RWPE1 (cell line): ENCODE measurements around the gene HOXA9.

Experiments
- CTCF ChIA-PET: fragments of 350-600 bp; sonication (Branson Sonifier 250); formaldehyde crosslinking; extraction: SDS; loops from one replicate; lab custom pipeline; 2021; lab: Yijun Ruan, JAX
- POLR2A ChIA-PET: fragments of 400-600 bp; formaldehyde crosslinking; extraction: SDS; loops from one replicate; lab custom pipeline; 2020; ENCODE audit warnings: antibody characterized with exemption; ENCODE audit not compliant: low non-redundant PET; lab: Yijun Ruan, JAX
- DNase-seq: peaks from one replicate; pipeline ENCODE4 v3.0.0; 2012; ENCODE audit warnings: low spot score
- H3K27ac ChIP-seq: fragments of 450-650 bp; 2 replicates; pipeline ENCODE4 v1.5.1; 2017
- TF ChIP-seq, protein P1 (sequence below): fragments of 450-650 bp; conservative IDR thresholded peaks from 2 replicates; pipeline ENCODE4 v1.5.1; 2017; ENCODE audit warnings: low read depth, mild to moderate bottlenecking

The HOXA9 gene

DNA sequence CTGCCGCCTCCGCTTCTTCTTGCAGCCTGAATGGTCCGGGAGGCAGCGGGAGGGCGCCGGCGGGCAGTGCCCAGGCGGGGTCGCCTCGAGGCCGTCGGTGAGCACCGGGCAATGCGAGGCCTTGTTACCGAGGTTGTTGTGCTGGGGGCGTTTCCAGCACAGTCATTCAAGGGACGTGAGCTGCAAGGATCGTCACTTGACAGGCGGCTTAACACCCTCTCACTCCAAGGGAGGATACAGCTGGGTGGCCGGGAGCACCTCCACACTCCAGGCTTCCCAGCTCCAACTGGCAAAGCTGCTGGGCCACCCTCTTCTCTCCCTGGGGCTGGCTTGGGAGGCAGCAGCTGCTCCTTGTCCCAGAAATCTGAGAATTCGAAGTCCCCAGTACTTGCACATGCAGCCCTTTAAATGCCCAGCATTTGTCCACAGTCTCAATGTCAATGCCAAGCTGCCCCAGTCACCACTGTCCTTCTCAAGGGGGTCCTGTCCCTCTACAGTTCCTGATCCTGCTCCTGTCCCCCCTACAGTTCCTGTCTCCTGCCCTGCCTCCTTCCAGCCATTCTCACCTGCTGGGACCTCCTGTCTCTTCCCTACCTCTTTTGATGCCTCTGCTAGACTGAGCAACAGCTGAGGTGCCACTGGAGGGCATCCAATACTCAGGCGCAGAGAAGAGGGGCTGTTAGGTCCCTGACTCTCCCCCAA lies 24.1 kb upstream of the HOXA9 start:
- CTCF ChIA-PET, result interaction anchor here (2.0 kb wide), 1 partner anchor 10 kb away, joined by 10 read pairs; no protein-coding TSS in a partner anchor
- H3K27ac ChIP-seq, result peak overlapping the region; percentile 88
- TF ChIP-seq, protein P1, sequence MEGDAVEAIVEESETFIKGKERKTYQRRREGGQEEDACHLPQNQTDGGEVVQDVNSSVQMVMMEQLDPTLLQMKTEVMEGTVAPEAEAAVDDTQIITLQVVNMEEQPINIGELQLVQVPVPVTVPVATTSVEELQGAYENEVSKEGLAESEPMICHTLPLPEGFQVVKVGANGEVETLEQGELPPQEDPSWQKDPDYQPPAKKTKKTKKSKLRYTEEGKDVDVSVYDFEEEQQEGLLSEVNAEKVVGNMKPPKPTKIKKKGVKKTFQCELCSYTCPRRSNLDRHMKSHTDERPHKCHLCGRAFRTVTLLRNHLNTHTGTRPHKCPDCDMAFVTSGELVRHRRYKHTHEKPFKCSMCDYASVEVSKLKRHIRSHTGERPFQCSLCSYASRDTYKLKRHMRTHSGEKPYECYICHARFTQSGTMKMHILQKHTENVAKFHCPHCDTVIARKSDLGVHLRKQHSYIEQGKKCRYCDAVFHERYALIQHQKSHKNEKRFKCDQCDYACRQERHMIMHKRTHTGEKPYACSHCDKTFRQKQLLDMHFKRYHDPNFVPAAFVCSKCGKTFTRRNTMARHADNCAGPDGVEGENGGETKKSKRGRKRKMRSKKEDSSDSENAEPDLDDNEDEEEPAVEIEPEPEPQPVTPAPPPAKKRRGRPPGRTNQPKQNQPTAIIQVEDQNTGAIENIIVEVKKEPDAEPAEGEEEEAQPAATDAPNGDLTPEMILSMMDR, result no peak
- POLR2A ChIA-PET, result no interaction called here
- DNase-seq, result no peak

DNA sequence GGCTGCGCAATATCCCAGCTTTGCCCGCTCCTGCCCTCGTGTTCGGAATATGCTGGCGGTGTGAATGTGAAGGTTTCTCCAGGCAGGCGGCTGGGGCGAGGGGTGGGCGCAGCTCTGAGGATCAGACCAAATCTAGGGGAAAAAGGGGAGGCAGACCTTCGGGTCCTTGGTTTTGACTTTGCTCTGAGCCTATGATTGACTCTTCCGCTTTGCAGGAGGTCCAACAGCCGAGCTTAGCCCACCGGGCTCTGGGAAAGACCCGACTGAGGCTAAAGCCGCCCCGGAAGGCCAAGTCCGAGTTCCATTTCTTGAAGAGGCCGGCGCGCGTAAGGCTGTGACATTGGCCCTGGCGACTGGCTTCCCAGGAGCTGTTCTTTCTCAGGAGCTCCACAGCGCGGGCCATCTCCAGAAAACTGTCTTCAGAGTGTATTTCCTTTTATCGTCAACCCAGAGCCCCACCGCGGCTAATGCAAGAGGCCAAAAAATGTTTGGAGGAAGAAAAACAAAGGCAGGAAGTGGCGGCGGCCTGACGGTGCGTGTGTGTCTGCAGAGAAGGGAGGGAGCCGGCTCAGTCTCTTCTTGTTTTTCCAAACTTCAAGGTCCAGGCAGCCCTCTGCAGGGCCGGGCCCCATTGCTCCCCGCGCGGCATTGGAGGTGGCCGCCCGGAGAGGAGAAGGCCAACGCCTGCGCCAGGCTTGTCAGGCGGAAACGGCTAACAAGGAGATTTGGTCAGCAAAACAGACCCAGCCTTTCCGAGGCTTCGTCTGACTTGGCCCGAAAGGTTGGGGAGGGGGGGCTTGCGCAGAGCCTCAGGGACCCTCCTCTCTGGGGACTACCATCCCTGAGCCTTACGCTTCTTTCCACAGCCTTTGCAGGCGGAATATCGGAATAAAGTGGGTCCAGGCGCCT lies 23.3 kb upstream of the HOXA9 start:
- DNase-seq, result no peak
- CTCF ChIA-PET, result interaction anchor here (0.6 to 2.0 kb wide), 2 partner anchors 9 to 237 kb away, joined by 3 to 10 read pairs; no protein-coding TSS in a partner anchor
- peak overlapping the region; percentile 88 for H3K27ac ChIP-seq
- POLR2A ChIA-PET, result no interaction called here
- TF ChIP-seq, protein P1, result no peak

DNA sequence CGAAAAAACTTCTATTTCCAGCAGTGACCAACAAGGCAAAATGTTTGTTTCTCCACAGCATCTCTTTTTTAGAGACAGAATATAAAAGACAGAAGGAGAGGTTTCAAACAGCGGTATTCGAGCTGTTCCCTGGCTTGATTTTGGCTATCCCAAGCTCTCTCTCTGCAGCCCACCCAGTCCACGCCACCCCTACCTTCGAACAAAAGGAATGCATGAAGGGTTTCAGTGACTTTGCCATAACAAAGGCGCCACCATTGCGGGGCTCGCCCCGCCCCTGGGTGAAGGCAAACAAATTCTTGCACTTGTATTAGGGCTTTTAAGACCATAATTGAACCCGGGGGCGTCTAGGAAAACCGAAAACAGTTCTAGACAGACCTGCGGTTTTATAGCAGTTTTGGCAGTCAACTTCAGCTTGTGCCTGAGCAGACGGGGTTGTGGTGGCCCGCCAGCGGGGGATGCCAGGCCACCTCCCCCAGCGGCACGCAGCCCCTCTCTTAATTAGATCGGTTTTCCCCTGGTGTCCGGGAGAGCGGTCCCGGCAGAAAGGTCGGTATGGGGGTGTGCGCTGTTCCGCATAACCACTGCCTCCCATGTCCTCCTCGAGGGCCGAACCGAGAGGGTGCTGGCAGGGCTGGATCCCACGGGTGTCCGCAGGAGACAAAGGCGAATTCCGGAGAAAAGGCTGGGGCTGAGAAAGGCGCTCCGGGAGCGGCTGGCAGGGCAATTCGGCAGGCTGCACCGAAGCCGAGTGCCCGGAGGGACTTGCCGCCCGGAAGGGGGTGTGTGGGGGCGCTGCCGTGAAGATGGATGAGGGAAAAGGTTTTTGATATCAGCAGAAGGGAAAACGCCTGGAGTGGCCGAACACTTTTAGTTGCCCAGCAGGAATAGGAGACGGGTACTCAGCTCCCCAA lies 22.4 kb upstream of the HOXA9 start:
- ChIA-PET POLR2A (no interaction called here), CTCF (interaction anchor here (0.6 to 1.1 kb wide), 2 partner anchors 18 to 238 kb away, joined by 3 read pairs; no protein-coding TSS in a partner anchor)
- TF ChIP-seq, protein P1, result no peak
- no peak for DNase-seq
- H3K27ac ChIP-seq, result peak overlapping the region; percentile 88

DNA sequence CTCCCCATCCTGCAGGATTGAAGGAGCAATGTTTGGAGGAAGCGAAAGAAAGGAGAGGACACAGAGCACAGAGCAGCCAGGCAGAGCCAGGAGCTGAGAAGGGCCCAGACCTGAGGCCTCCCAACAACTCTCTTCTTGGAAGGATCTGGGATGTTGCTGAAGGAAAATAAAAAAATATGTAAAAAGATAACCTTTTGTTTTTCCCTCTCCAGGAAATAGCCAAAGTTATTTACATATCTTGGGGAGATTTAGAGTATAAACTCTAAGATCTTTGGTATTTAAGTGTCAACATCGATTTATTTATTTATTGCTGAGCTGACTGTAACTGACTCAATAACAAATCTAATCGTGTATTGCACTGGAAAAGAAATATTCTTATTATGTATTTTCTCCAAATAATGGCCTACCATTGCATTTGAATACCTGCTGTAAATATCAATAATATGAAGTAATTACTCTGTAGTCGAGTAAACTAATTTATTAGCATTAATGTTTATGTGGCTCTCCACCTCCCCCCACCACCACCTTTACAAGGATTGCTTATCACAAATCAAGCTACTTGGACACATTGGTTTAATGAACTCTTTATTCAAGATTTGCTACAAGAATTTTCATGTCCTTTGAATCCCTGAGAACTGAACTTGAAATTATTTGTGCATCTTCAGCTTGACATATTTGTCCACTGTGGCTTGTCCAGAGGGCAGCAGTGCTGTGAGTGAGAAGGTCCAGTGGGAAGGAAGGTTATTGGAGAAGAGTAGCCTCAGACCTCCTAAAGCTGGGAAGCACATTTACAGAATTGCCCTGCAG lies 21.5 kb upstream of the HOXA9 start:
- ChIA-PET CTCF (interaction anchor here (0.7 to 1.1 kb wide), 4 partner anchors 9 to 391 kb away, joined by 3 to 4 read pairs (median 3); no protein-coding TSS in a partner anchor), POLR2A (no interaction called here)
- DNase-seq, result no peak
- peak overlapping the region; percentile 98 for H3K27ac ChIP-seq
- TF ChIP-seq, protein P1, result no peak

DNA sequence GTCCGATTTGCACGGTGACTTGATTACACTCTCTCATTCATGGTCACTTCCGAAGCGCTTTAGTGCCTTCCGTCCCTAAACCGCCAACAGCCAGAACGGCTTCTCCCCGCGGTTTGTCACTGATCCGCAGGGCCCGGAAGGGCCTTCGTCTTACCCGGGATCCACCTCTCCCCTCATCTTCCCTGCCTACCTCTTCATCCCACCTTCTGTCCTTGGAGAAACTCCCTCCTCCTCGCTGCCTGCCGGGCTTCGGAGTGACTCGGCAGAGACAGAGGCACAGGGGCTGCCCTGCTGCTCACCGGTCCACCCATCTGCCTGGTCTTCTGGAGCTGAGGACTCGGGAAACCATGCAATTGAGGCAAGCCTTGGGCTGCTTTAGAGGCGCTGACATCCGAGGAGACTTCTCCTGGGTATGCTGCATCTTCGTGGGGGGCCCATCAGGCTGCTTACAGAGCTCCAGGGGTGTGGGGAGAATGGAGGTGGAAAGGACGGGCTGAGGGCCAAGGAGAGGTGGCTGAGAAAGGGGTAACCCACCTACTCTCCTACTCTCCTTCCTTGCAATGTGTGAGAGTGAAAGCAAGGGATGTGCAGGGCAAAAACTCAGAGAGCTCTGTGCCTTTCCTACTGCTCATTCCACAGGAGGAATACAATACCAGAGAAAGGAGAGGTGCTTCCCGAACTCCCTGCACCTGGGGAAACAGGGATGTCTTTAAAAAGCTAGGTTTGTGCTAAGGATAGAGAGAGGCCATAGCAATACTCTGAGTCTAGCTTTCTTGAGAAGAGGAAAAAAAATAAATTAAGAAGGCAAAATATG lies 20.7 kb upstream of the HOXA9 start:
- POLR2A ChIA-PET, result no interaction called here
- no peak for DNase-seq
- TF ChIP-seq, protein P1, result no peak
- CTCF ChIA-PET, result interaction anchor here (0.7 to 1.1 kb wide), 4 partner anchors 10 to 392 kb away, joined by 3 to 4 read pairs (median 3); no protein-coding TSS in a partner anchor
- peak overlapping the region; percentile 98 for H3K27ac ChIP-seq
